ENCODE measurements around the gene MAVS.

The MAVS gene

GRCh38 chr20:3871550-3872265 is 25.1 kb downstream of the MAVS start:
- TF ChIP-seq SPI1 (IDR thresholded peaks at IDR 0.05; ENCODE audit: borderline replicate concordance, low read depth) = no peak
- TF ChIP-seq REST (IDR thresholded peaks at IDR 0.05; ENCODE audit: insufficient replicate concordance, low read depth) = no peak
- TF ChIP-seq GABPA (IDR thresholded peaks at IDR 0.05; ENCODE audit: low read depth) = no peak

GRCh38 chr20:3873507-3873906 is 26.9 kb downstream of the MAVS start:
- Histone ChIP-seq H3K27me3 (ENCODE audit: insufficient read depth, poor library complexity, severe bottlenecking) (no peaks in the 10 kb centered on the region), H3K4me3 (replicated peaks; ENCODE audit: insufficient read depth, low read length) (no peak overlapping the region), H3K27ac (replicated peaks) (no peak overlapping the region)
- DNase-seq (ENCODE audit: low read depth in 1 of 2, low spot score in 1 of 2) = no peak
- TF ChIP-seq CTCF (IDR thresholded peaks at IDR 0.05; ENCODE audit: insufficient read depth, low read length) (no peak), REST (IDR thresholded peaks at IDR 0.05; ENCODE audit: insufficient replicate concordance, low read depth) (no peak), SPI1 (IDR thresholded peaks at IDR 0.05; ENCODE audit: borderline replicate concordance, low read depth) (no peak), GABPA (IDR thresholded peaks at IDR 0.05; ENCODE audit: low read depth) (no peak), POLR2AphosphoS5 (IDR thresholded peaks at IDR 0.05; ENCODE audit: low read depth) (no peak)

More at GRCh38 chr20:3871550-3872265, 25.1 kb downstream of the MAVS start:
- DNase-seq (ENCODE audit: low read depth in 1 of 2, low spot score in 1 of 2) = no peak
- H3K27ac ChIP-seq (replicated peaks) = no peak overlapping the region
- H3K27me3 ChIP-seq (ENCODE audit: insufficient read depth, poor library complexity, severe bottlenecking) = no peaks in the 10 kb centered on the region
- H3K4me3 ChIP-seq (replicated peaks; ENCODE audit: insufficient read depth, low read length) = no peak overlapping the region

GRCh38 chr20:3874194-3874844 is 27.7 kb downstream of the MAVS start:
- no peak for DNase-seq (ENCODE audit: low read depth in 1 of 2, low spot score in 1 of 2)
- TF ChIP-seq POLR2AphosphoS5 (IDR thresholded peaks at IDR 0.05; ENCODE audit: low read depth) (no peak), SPI1 (IDR thresholded peaks at IDR 0.05; ENCODE audit: borderline replicate concordance, low read depth) (no peak), REST (IDR thresholded peaks at IDR 0.05; ENCODE audit: insufficient replicate concordance, low read depth) (no peak), CTCF (IDR thresholded peaks at IDR 0.05; ENCODE audit: insufficient read depth, low read length) (no peak), GABPA (IDR thresholded peaks at IDR 0.05; ENCODE audit: low read depth) (no peak)
- Histone ChIP-seq H3K27ac (replicated peaks) (no peak overlapping the region), H3K27me3 (ENCODE audit: insufficient read depth, poor library complexity, severe bottlenecking) (no peaks in the 10 kb centered on the region), H3K4me3 (replicated peaks; ENCODE audit: insufficient read depth, low read length) (no peak overlapping the region)
